CD4-positive, alpha-beta memory T cell (primary cell): ENCODE results near the gene PCDHGA2. TPM values are rescaled to one million over a fixed set of nuclear protein-coding genes. Genes with fewer than 3 reads are reported as not detected.
A peak's percentile ranks its signal among the peaks of the same experiment; 100 is the strongest.
"Not testable (repeated sequence)": the region's sequence is repeated elsewhere in the genome, so short reads cannot be mapped to it uniquely, and the experiment has no call there.

ENCODE experiments used
- CTCF ChIA-PET: fragments of 350-600 bp; sonication (Branson Sonifier 250); formaldehyde crosslinking; loops from one replicate; lab custom pipeline; 2021; ENCODE audit warnings: inconsistent platforms; ENCODE audit not compliant: partially characterized antibody; lab: Charles Lee
- POLR2A ChIA-PET: fragments of 350-600 bp; sonication (Branson Sonifier 250); formaldehyde crosslinking; loops from one replicate; lab custom pipeline; 2021; ENCODE audit not compliant: partially characterized antibody; lab: Charles Lee
- DNase-seq, 5 donors: peaks; one replicate each; pipeline versions ENCODE4 v3.0.0 to v3.0.0-alpha.2; 2020 to 2022; ENCODE audit warnings: mixed read lengths in 1 of 5
- H3K27ac ChIP-seq: one replicate; pipeline ENCODE4 v1.7.0; 2013; ENCODE audit warnings: low read depth, low read length
- H3K27me3 ChIP-seq: 2 replicates; pipeline ENCODE4 v1.7.0; 2013; ENCODE audit warnings: mild to moderate bottlenecking, low read length, moderate library complexity; ENCODE audit not compliant: insufficient read depth
- H3K36me3 ChIP-seq: 2 replicates; pipeline ENCODE4 v1.7.0; 2013; ENCODE audit warnings: mild to moderate bottlenecking, low read length, moderate library complexity; ENCODE audit not compliant: insufficient read depth
- H3K4me1 ChIP-seq: 2 replicates; pipeline ENCODE4 v1.7.0; 2013; ENCODE audit warnings: mild to moderate bottlenecking, low read length, moderate library complexity; ENCODE audit not compliant: insufficient read depth
- H3K4me3 ChIP-seq, 2 donors: one replicate each; pipeline ENCODE4 v1.7.0; 2013; ENCODE audit warnings: low read length in 2 of 2, mild to moderate bottlenecking in 1 of 2
- H3K9me3 ChIP-seq, 2 donors: one replicate each; pipeline ENCODE4 v1.7.0; 2013; ENCODE audit warnings: low read length in 2 of 2, control low read depth in 1 of 2; ENCODE audit not compliant: control insufficient read depth in 1 of 2
- H3K27ac Mint-ChIP-seq, 7 donors: one replicate each; pipeline ENCODE4 v1.8.0; 2020 to 2021; ENCODE audit warnings: mixed read lengths in 7 of 7, mild to moderate bottlenecking in 6 of 7, inconsistent platforms in 3 of 7, moderate library complexity in 3 of 7
- H3K27me3 Mint-ChIP-seq, 2 donors: one replicate each; pipeline ENCODE4 v1.8.0; 2020 to 2021; ENCODE audit warnings: mixed read lengths in 2 of 2
- H3K36me3 Mint-ChIP-seq, 2 donors: one replicate each; pipeline ENCODE4 v1.8.0; 2020 to 2021; ENCODE audit warnings: mixed read lengths in 2 of 2, inconsistent platforms in 1 of 2, mild to moderate bottlenecking in 1 of 2
- H3K4me1 Mint-ChIP-seq, 4 donors: one replicate each; pipeline ENCODE4 v1.8.0; 2020 to 2021; ENCODE audit warnings: mixed read lengths in 4 of 4, mild to moderate bottlenecking in 1 of 4
- H3K4me3 Mint-ChIP-seq, 8 donors: one replicate each; pipeline ENCODE4 v1.8.0; 2020 to 2021; ENCODE audit warnings: mixed read lengths in 8 of 8, mild to moderate bottlenecking in 7 of 8, moderate library complexity in 6 of 8, inconsistent platforms in 3 of 8
- H3K9me3 Mint-ChIP-seq, 8 donors: one replicate each; pipeline ENCODE4 v1.8.0; 2020 to 2021; ENCODE audit warnings: mixed read lengths in 8 of 8, mild to moderate bottlenecking in 5 of 8, inconsistent platforms in 3 of 8, moderate library complexity in 1 of 8
- intact Hi-C: fragments of 100-400 bp; cut with micrococcal nuclease; formaldehyde crosslinking; loops from one replicate; pipeline ENCODE4 v1.15.1; 2023
- polyA plus RNA-seq, 2 donors: library from polyadenylated mRNA; unstranded; fragments of 300-500 nt; fragmentation: Illumina TruSeq; gene quantifications; one replicate each; pipeline ENCODE4 v1.2.3, GENCODE V29; 2021
- total RNA-seq, 2 experiments: library from RNA; stranded (reverse); gene quantifications; one replicate each; pipeline ENCODE4 v1.2.3, GENCODE V29; 2021

Gene PCDHGA2
- total and polyA plus RNA-seq, 4 experiments from 2014 or later, result 0.19 to 0.23 TPM; not detected in 2

DNA sequence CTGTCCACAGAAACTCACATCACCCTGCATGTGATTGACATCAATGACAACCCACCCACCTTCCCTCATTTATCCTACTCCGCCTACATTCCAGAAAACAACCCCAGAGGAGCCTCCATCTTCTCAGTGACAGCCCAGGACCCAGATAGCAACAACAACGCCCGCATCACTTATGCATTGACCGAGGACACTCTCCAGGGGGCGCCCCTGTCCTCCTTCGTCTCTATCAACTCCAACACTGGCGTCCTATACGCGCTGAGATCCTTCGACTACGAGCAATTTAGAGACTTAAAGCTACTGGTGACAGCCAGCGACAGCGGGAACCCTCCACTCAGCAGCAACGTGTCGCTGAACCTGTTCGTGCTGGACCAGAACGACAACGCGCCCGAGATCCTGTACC, 6.8 kb downstream of the PCDHGA2 start:
- no peak for DNase-seq
- H3K9me3 ChIP-seq, result peaks cover 0 to 3% of the 10 kb centered on the region in 2 donors
- H3K27me3 ChIP-seq, result no peaks in the 10 kb centered on the region
- CTCF ChIA-PET, result no interaction called here
- peaks cover 3 to 72% (median 60%) of the 10 kb centered on the region in 8 donors for H3K9me3 Mint-ChIP-seq
- peak overlapping the region in 1 of 8 donors; percentile 20 for H3K4me3 Mint-ChIP-seq
- no peak overlapping the region for H3K4me3 ChIP-seq
- H3K27ac ChIP-seq, result no peak overlapping the region
- H3K36me3 ChIP-seq, result no peaks in the 10 kb centered on the region
- H3K27ac Mint-ChIP-seq, result peak overlapping the region in 1 of 7 donors; percentile 51
- peaks cover 30 to 38% of the 10 kb centered on the region in 2 donors for H3K27me3 Mint-ChIP-seq
- peaks cover 5 to 12% of the 10 kb centered on the region in 2 donors for H3K36me3 Mint-ChIP-seq
- no peaks in the 10 kb centered on the region for H3K4me1 ChIP-seq
- POLR2A ChIA-PET, result no interaction called here
- intact Hi-C loops, result no loop called here
- H3K4me1 Mint-ChIP-seq, result peaks cover 0 to 6% (median 2%) of the 10 kb centered on the region in 4 donors

DNA sequence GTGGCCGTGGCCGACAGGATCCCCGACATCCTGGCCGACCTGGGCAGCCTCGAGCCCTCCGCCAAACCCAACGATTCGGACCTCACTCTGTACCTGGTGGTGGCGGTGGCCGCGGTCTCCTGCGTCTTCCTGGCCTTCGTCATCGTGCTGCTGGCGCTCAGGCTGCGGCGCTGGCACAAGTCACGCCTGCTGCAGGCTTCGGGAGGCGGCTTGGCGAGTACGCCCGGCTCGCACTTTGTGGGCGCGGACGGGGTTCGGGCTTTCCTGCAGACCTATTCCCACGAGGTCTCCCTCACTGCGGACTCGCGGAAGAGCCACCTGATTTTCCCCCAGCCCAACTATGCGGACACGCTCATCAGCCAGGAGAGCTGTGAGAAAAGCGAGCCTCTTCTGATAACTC, 7.5 kb downstream of the PCDHGA2 start:
- H3K4me1 Mint-ChIP-seq, H3K4me3 Mint-ChIP-seq, H3K4me3 ChIP-seq, H3K4me1 ChIP-seq, DNase-seq, intact Hi-C loops, H3K9me3 ChIP-seq, H3K36me3 ChIP-seq, H3K27ac ChIP-seq, POLR2A ChIA-PET, H3K27me3 ChIP-seq: not testable (repeated sequence)
- CTCF ChIA-PET, result interaction anchor here (1.4 kb wide), 1 partner anchor 221 kb away, joined by 6 read pairs; no protein-coding TSS in a partner anchor
- Mint-ChIP-seq H3K9me3 (peaks cover 3 to 77% (median 64%) of the 10 kb centered on the region in 8 donors), H3K27ac (peak overlapping the region in 1 of 7 donors; percentile 47), H3K36me3 (peaks cover 5 to 12% of the 10 kb centered on the region in 2 donors), H3K27me3 (peaks cover 33 to 44% of the 10 kb centered on the region in 2 donors)

DNA sequence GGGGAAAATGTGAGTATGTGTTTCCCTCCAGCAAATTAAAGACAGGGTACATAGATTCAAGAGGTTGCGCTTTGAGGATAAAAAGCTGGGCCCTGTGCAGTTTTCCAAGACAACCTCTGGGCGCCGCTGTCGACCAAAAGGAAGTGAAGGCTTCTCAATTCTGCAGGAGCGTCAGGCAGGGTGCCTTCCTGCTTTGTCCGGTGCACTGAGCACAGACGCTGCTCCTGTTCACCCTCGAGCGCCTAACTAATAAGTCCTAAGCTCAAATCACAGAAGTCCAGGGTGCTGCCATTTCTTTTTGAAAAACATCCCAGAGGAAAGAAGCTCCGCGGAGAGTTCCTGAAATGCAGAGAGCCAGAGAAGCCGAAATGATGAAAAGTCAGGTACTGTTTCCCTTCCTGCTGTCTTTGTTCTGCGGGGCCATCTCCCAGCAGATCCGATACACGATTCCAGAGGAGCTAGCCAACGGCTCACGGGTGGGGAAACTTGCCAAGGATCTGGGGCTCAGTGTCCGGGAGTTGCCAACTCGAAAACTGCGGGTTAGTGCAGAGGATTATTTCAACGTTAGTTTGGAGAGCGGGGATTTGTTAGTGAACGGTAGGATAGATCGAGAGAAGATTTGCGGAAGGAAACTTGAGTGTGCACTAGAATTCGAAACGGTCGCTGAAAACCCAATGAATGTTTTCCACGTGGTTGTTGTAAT, 11.5 kb downstream of the PCDHGA2 start, which contains the start of gene PCDHGB1:
Gene PCDHGB1, plus strand, starts transcription at position 183 of the 703 bp plus-strand sequence. Its CDS starts 162 bp downstream, at position 345.
- Histone ChIP-seq H3K27ac (no peak within 1 kb of the TSS), H3K27me3 (no peaks in the 10 kb centered on the region), H3K4me3 (no peak within 1 kb of the TSS), H3K9me3 (peaks cover 0 to 3% of the 10 kb centered on the region in 2 donors), H3K4me1 (no peaks in the 10 kb centered on the region), H3K36me3 (no peaks in the 10 kb centered on the region)
- peaks cover 0 to 61% (median 50%) of the 10 kb centered on the region in 8 donors for H3K9me3 Mint-ChIP-seq
- peaks cover 0 to 4% (median 2%) of the 10 kb centered on the region in 4 donors for H3K4me1 Mint-ChIP-seq
- H3K27me3 Mint-ChIP-seq, result peaks cover 31 to 37% of the 10 kb centered on the region in 2 donors
- ChIA-PET POLR2A (no interaction called here), CTCF (interaction anchor here (0.7 to 1.4 kb wide), 3 partner anchors 11 to 163 kb away, joined by 3 to 5 read pairs (median 3); partner anchors contain the start of genes PCDHGA2 and TAF7)
- DNase-seq, result peak in 2 of 5 donors; percentile 15 to 32
- peak within 1 kb of the TSS in 1 of 7 donors; percentile 37 for H3K27ac Mint-ChIP-seq
- H3K4me3 Mint-ChIP-seq, result peak within 1 kb of the TSS; percentile 19 to 81 (median 67)
- H3K36me3 Mint-ChIP-seq, result peaks cover 4 to 10% of the 10 kb centered on the region in 2 donors
- intact Hi-C loops, result loop anchor here (10.0 kb wide), 1 partner anchor 205 kb away; no protein-coding TSS in a partner anchor

DNA sequence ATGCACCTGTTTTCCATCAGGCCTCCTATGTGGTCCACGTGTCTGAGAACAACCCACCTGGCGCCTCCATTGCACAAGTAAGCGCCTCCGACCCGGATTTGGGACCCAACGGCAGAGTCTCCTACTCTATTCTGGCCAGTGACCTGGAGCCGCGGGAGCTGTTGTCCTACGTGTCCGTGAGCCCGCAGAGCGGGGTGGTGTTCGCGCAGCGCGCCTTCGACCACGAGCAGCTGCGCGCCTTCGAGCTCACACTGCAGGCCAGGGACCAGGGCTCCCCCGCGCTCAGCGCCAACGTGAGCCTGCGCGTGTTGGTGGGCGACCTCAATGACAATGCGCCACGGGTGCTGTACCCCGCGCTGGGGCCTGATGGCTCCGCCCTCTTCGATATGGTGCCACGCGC, 13.0 kb downstream of the PCDHGA2 start:
- H3K4me3 Mint-ChIP-seq, result no peak overlapping the region
- peaks cover 36 to 42% of the 10 kb centered on the region in 2 donors for H3K27me3 Mint-ChIP-seq
- H3K4me1 ChIP-seq, result no peaks in the 10 kb centered on the region
- no peak for DNase-seq
- intact Hi-C loops, result loop anchor here (10.0 kb wide), 1 partner anchor 203 kb away; no protein-coding TSS in a partner anchor
- no peak overlapping the region for H3K27ac ChIP-seq
- peaks cover 0 to under 1% of the 10 kb centered on the region in 2 donors for H3K9me3 ChIP-seq
- ChIA-PET CTCF (no interaction called here), POLR2A (no interaction called here)
- H3K9me3 Mint-ChIP-seq, result peaks cover 0 to 64% (median 51%) of the 10 kb centered on the region in 8 donors
- H3K4me3 ChIP-seq, result no peak overlapping the region
- peaks cover 2 to 6% of the 10 kb centered on the region in 2 donors for H3K36me3 Mint-ChIP-seq
- H3K36me3 ChIP-seq, result no peaks in the 10 kb centered on the region
- H3K4me1 Mint-ChIP-seq, result peaks cover 0 to 4% (median 2%) of the 10 kb centered on the region in 4 donors
- H3K27me3 ChIP-seq, result peaks cover 3% of the 10 kb centered on the region
- H3K27ac Mint-ChIP-seq, result no peak overlapping the region

DNA sequence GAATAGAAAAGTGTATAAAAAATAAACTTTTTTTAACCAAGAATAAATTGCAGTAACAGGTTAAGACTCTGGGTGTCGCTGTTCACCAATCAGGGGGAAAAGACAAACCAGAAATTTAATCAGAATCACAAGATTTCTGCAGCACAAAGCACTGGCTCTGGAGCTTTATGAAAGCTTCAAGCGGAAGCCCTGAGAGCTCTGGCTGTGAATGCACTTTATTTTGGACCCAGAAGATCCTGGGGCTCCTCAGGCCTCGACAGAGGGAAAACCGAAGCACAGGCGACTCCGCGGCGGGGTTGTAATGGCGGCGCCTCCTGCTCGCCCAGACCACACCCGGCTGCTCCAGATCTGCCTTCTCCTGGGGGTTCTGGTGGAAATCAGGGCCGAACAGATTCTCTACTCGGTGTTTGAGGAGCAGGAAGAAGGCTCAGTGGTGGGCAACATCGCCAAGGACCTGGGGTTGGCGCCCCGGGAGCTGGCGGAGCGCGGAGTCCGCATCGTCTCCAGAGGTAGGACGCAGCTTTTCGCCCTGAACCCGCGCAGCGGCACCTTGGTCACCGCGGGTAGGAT, 16.4 kb downstream of the PCDHGA2 start, which contains the start of gene PCDHGA4:
Gene PCDHGA4, plus strand, starts transcription at position 122 of the 570 bp plus-strand sequence. Its CDS starts 87 bp downstream, at position 209.
- H3K4me3 Mint-ChIP-seq, result peak within 1 kb of the TSS in 7 of 8 donors; percentile 33 to 58 (median 46)
- H3K27ac ChIP-seq, result no peak within 1 kb of the TSS
- no peak within 1 kb of the TSS for H3K4me3 ChIP-seq
- H3K27me3 ChIP-seq, result peaks cover 11% of the 10 kb centered on the region
- ChIA-PET CTCF (interaction anchor here (1.7 to 2.2 kb wide), 2 partner anchors 15 to 209 kb away, joined by 5 read pairs; partner anchors contain the start of gene PCDHGB3), POLR2A (no interaction called here)
- peaks cover 0 to 6% (median 3%) of the 10 kb centered on the region in 4 donors for H3K4me1 Mint-ChIP-seq
- intact Hi-C loops, result loop anchor here (10.0 kb wide), 1 partner anchor 200 kb away; no protein-coding TSS in a partner anchor
- no peak within 1 kb of the TSS for H3K27ac Mint-ChIP-seq
- peaks cover 0 to 65% (median 47%) of the 10 kb centered on the region in 8 donors for H3K9me3 Mint-ChIP-seq
- no peaks in the 10 kb centered on the region for H3K9me3 ChIP-seq
- peak in 1 of 5 donors; percentile 17 for DNase-seq
- peaks cover 4 to 8% of the 10 kb centered on the region in 2 donors for H3K36me3 Mint-ChIP-seq
- no peaks in the 10 kb centered on the region for H3K36me3 ChIP-seq
- H3K4me1 ChIP-seq, result no peaks in the 10 kb centered on the region
- peaks cover 41 to 44% of the 10 kb centered on the region in 2 donors for H3K27me3 Mint-ChIP-seq

DNA sequence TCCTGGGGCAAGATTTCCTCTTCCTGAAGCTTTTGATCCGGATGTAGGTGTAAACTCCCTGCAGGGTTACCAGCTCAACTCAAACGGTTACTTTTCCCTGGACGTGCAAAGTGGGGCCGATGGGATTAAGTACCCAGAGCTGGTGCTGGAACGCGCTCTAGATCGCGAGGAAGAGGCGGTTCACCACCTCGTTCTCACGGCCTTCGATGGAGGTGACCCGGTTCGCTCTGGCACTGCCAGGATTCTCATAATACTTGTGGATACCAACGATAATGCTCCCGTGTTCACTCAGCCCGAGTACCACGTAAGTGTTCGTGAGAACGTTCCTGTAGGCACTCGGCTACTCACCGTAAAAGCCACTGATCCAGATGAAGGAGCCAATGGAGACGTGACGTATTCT, 17.1 kb downstream of the PCDHGA2 start:
- H3K27ac ChIP-seq, result no peak overlapping the region
- H3K4me1 ChIP-seq, result no peaks in the 10 kb centered on the region
- CTCF ChIA-PET, result interaction anchor here (1.7 to 2.2 kb wide), 2 partner anchors 14 to 208 kb away, joined by 5 read pairs; partner anchors contain the start of gene PCDHGB3
- POLR2A ChIA-PET, result no interaction called here
- no peaks in the 10 kb centered on the region for H3K36me3 ChIP-seq
- peaks cover 36 to 43% of the 10 kb centered on the region in 2 donors for H3K27me3 Mint-ChIP-seq
- no peak for DNase-seq
- no peaks in the 10 kb centered on the region for H3K9me3 ChIP-seq
- peak overlapping the region in 2 of 8 donors; percentile 10 to 25 for H3K4me3 Mint-ChIP-seq
- H3K27ac Mint-ChIP-seq, result no peak overlapping the region
- H3K4me3 ChIP-seq, result no peak overlapping the region
- intact Hi-C loops, result loop anchor here (10.0 kb wide), 1 partner anchor 199 kb away; no protein-coding TSS in a partner anchor
- peaks cover 0 to 65% (median 50%) of the 10 kb centered on the region in 8 donors for H3K9me3 Mint-ChIP-seq
- H3K4me1 Mint-ChIP-seq, result peaks cover 0 to 5% (median 2%) of the 10 kb centered on the region in 4 donors
- H3K27me3 ChIP-seq, result peaks cover 11% of the 10 kb centered on the region
- H3K36me3 Mint-ChIP-seq, result peaks cover 5 to 8% of the 10 kb centered on the region in 2 donors
